Astrocyte of the spinal cord (primary cell): Measurements from ENCODE around the gene WFS1.

Source experiments
- DNase-seq: peaks from one replicate; pipeline ENCODE4 v3.0.0; 2011; ENCODE audit warnings: low read depth, low spot score
- H3K4me3 ChIP-seq: 2 replicates; pipeline ENCODE4 v1.5.1; 2011; ENCODE audit warnings: low read depth, mild to moderate bottlenecking, low read length, moderate library complexity
- CTCF ChIP-seq: IDR thresholded peaks from 2 replicates; pipeline ENCODE4 v1.5.1; 2012; ENCODE audit warnings: low read depth, mild to moderate bottlenecking, low read length, inconsistent platforms
- in situ Hi-C: cut with HindIII; loops from 2 replicates; pipeline ENCODE4 v1.10.0; 2017; ENCODE audit warnings: low sequenced_read_pairs

WFS1 gene

DNA sequence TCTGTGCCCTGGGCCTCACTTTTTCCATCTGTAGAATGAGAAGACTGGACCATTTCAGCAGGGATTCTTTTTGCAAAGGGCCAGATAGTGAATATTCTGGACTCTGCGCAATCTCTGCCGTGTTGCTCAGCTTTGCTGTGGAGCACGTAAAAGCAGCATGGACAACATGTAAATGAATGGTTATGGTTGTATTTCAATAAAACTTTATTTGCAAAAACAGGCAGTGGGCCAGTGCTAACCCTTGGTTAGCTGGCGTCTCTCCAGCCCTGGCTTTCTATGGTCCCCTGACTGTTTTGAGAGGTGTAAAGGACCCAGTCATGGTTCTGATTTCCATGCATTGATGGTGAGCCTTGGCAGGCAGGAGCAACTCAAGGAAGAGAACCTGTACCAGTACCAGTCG, 18.7 kb downstream of the WFS1 start:
- in situ Hi-C loops, result no loop called here
- no peak for DNase-seq
- TF ChIP-seq CTCF, result no peak
- no peak overlapping the region for H3K4me3 ChIP-seq

GRCh38 chr4:6288871-6289270, 19.2 kb downstream of the WFS1 start:
- in situ Hi-C loops, result no loop called here

DNA sequence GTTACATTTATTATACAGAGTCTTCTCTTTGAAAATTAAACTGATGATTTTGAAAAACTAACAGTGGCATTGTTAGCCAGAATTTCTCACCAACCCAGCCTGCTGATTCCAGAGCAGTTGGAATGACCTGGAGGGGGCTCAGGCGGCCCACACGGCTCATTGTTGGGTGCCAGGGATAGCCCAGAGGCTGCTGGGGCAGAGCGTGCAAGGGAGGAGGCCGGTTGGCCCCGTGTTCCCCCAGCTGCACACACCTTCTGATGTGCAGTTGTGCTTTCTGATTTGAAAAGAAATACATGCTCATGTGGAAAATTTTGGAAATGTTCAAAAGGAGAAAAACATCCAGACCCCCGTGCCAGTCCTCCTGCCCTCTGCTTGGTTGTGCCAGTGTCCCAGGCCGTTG, 20.6 kb downstream of the WFS1 start:
- in situ Hi-C loops, result no loop called here
- TF ChIP-seq CTCF, result no peak
- no peak for DNase-seq
- no peak overlapping the region for H3K4me3 ChIP-seq

More at GRCh38 chr4:6288871-6289270, 19.2 kb downstream of the WFS1 start:
- no peak for DNase-seq
- no peak for TF ChIP-seq CTCF
- no peak overlapping the region for H3K4me3 ChIP-seq

DNA sequence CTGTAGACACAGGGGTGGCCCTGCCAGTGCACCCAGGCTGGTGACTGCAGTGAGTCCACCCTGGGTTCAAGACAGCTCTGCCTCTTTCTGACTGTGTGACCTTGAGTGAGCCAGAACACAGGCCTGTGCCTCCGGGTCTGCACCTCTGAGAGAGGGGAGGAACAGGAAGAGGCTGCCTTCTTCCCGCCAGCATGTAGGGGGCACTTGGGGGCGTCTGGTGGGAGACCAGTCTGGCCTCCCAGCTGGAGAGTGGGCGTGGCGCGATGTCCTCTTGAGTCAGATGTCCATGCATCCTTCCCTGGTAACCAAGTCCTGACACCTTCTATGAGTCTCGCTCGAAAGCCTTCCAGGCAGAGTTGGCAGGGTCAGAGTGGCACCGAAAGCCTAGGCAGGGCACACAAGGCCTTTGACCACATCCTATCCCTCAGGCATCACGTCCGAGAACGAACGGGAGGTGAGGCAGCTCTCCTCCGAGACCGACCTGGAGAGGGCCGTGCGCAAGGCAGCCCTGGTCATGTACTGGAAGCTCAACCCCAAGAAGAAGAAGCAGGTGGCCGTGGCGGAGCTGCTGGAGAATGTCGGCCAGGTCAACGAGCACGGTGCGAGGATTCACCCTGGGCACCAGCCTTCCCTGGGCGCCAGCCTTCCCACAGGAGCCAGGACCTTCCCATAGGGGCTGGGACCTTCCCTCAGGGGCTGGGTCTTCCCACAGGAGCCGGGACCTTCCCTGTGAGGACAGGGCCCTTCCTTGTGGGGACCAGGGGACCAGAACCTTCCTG, 21.3 kb downstream of the WFS1 start:
- in situ Hi-C loops, result no loop called here
- H3K4me3 ChIP-seq, result no peak overlapping the region
- no peak for TF ChIP-seq CTCF
- DNase-seq, result no peak

GRCh38 chr4:6291784-6292297, 22.2 kb downstream of the WFS1 start:
- no peak overlapping the region for H3K4me3 ChIP-seq
- no peak for TF ChIP-seq CTCF
- in situ Hi-C loops, result no loop called here
- no peak for DNase-seq

GRCh38 chr4:6292376-6293096, 22.9 kb downstream of the WFS1 start:
- no peak overlapping the region for H3K4me3 ChIP-seq
- no peak for TF ChIP-seq CTCF
- in situ Hi-C loops, result no loop called here
- DNase-seq, result no peak
